Breast epithelium (tissue), 4 donors: ENCODE results near the gene ABCA1. TPM values are rescaled to one million over a fixed set of nuclear protein-coding genes. Genes with fewer than 3 reads are reported as not detected.

Source experiments
- DNase-seq, 2 donors: peaks; one replicate each; pipeline ENCODE4 v3.0.0-alpha.2; 2019; ENCODE audit warnings: low spot score in 2 of 2
- H3K27ac ChIP-seq, 2 donors: fragments of 200-600 bp; sonication (generic) in 1 of 2; one replicate each; pipeline ENCODE4 v1.5.1; 2016 to 2019; ENCODE audit warnings: mild to moderate bottlenecking in 1 of 2
- H3K27me3 ChIP-seq, 2 donors: fragments of 200-600 bp; sonication (generic) in 1 of 2; one replicate each; pipeline versions ENCODE4 v1.5.1 to v1.6.0; 2017 to 2019; ENCODE audit warnings: control low read depth in 1 of 2, mild to moderate bottlenecking in 1 of 2
- H3K36me3 ChIP-seq: fragments of 200-600 bp; one replicate; pipeline ENCODE4 v1.5.1; 2019
- H3K4me1 ChIP-seq, 2 donors: fragments of 200-600 bp; sonication (generic); one replicate each; pipeline ENCODE4 v1.5.1; 2016 to 2019; ENCODE audit warnings: control low read depth in 1 of 2
- H3K4me3 ChIP-seq, 3 donors: fragments of 200-600 bp; sonication (generic); 1 replicate in 2 of 3; 2 replicates in 1 of 3; pipeline ENCODE4 v1.5.1; 2016 to 2019; ENCODE audit warnings: mild to moderate bottlenecking in 3 of 3, moderate library complexity in 2 of 3
- H3K9me3 ChIP-seq, 2 donors: fragments of 200-600 bp; sonication (generic) in 1 of 2; one replicate each; pipeline ENCODE4 v1.5.1; 2016 to 2019; ENCODE audit warnings: control low read depth in 1 of 2
- CTCF ChIP-seq, 3 donors: fragments of 450-650 bp; IDR thresholded peaks; one replicate each; pipeline ENCODE4 v1.5.1; 2016 to 2017; ENCODE audit warnings: antibody characterized with exemption in 3 of 3, mild to moderate bottlenecking in 3 of 3, moderate library complexity in 3 of 3
- POLR2A ChIP-seq: fragments of 450-650 bp; IDR thresholded peaks from one replicate; pipeline ENCODE4 v1.6.1; 2016; ENCODE audit warnings: antibody characterized with exemption, mild to moderate bottlenecking, moderate library complexity
- POLR2AphosphoS5 ChIP-seq, 3 donors: sonication (generic); formaldehyde crosslinking; IDR thresholded peaks; one replicate each; pipeline ENCODE4 v1.6.1; 2017; ENCODE audit warnings: antibody characterized with exemption in 3 of 3
- intact Hi-C: fragments of 100-400 bp; cut with DNase I; formaldehyde crosslinking; loops from one replicate; pipeline ENCODE4 v1.15.1; 2023; ENCODE audit warnings: low total_unique reads
- total RNA-seq, 3 donors: library from RNA; depleted of rRNA; stranded (reverse); fragments of >200 nt; gene quantifications; one replicate each; pipeline ENCODE4 v1.1.0, GENCODE V29; 2016

The ABCA1 gene
- total RNA-seq, 3 donors from 2014 or later, result 57.0 to 100 (median 67.8) TPM

GRCh38 chr9:104779946-104780535 lies 147.9 kb downstream of the ABCA1 start:
- no peaks in the 10 kb centered on the region for H3K36me3 ChIP-seq
- H3K4me3 ChIP-seq, result no peak overlapping the region
- no peaks in the 10 kb centered on the region for H3K4me1 ChIP-seq
- no peaks in the 10 kb centered on the region for H3K9me3 ChIP-seq
- DNase-seq, result no peak
- intact Hi-C loops, result no loop called here
- H3K27ac ChIP-seq, result no peak overlapping the region
- no peaks in the 10 kb centered on the region for H3K27me3 ChIP-seq
- TF ChIP-seq POLR2AphosphoS5 (IDR thresholded peaks at IDR 0.05), result no peak
- TF ChIP-seq CTCF (IDR thresholded peaks at IDR 0.05), result no peak
- TF ChIP-seq POLR2A, result no peak

GRCh38 chr9:104779334-104779733 lies 148.6 kb downstream of the ABCA1 start:
- no peaks in the 10 kb centered on the region for H3K36me3 ChIP-seq
- DNase-seq, result no peak
- intact Hi-C loops, result no loop called here
- H3K27ac ChIP-seq, result no peak overlapping the region
- H3K4me1 ChIP-seq, result no peaks in the 10 kb centered on the region
- no peaks in the 10 kb centered on the region for H3K9me3 ChIP-seq
- no peaks in the 10 kb centered on the region for H3K27me3 ChIP-seq
- TF ChIP-seq CTCF (IDR thresholded peaks at IDR 0.05), result no peak
- TF ChIP-seq POLR2AphosphoS5 (IDR thresholded peaks at IDR 0.05), result no peak
- no peak for TF ChIP-seq POLR2A
- H3K4me3 ChIP-seq, result no peak overlapping the region

GRCh38 chr9:104778802-104779201 lies 149.2 kb downstream of the ABCA1 start:
- Histone ChIP-seq H3K4me3 (no peak overlapping the region), H3K36me3 (no peaks in the 10 kb centered on the region), H3K27me3 (no peaks in the 10 kb centered on the region), H3K27ac (no peak overlapping the region), H3K4me1 (no peaks in the 10 kb centered on the region), H3K9me3 (no peaks in the 10 kb centered on the region)
- TF ChIP-seq POLR2A, result no peak
- no peak for TF ChIP-seq CTCF (IDR thresholded peaks at IDR 0.05)
- no peak for TF ChIP-seq POLR2AphosphoS5 (IDR thresholded peaks at IDR 0.05)
- DNase-seq, result no peak
- intact Hi-C loops, result no loop called here

GRCh38 chr9:104776797-104777196 lies 151.2 kb downstream of the ABCA1 start:
- DNase-seq, result no peak
- no peaks in the 10 kb centered on the region for H3K4me1 ChIP-seq
- no peak for TF ChIP-seq POLR2AphosphoS5 (IDR thresholded peaks at IDR 0.05)
- TF ChIP-seq POLR2A, result no peak
- no peak for TF ChIP-seq CTCF (IDR thresholded peaks at IDR 0.05)
- no peaks in the 10 kb centered on the region for H3K36me3 ChIP-seq
- H3K4me3 ChIP-seq, result no peak overlapping the region
- intact Hi-C loops, result no loop called here
- no peaks in the 10 kb centered on the region for H3K27me3 ChIP-seq
- H3K9me3 ChIP-seq, result no peaks in the 10 kb centered on the region
- H3K27ac ChIP-seq, result no peak overlapping the region

GRCh38 chr9:104775976-104776375 lies 152.0 kb downstream of the ABCA1 start:
- H3K27ac ChIP-seq, result no peak overlapping the region
- no peak overlapping the region for H3K4me3 ChIP-seq
- intact Hi-C loops, result no loop called here
- no peaks in the 10 kb centered on the region for H3K4me1 ChIP-seq
- TF ChIP-seq CTCF (IDR thresholded peaks at IDR 0.05), result no peak
- no peak for TF ChIP-seq POLR2A
- TF ChIP-seq POLR2AphosphoS5 (IDR thresholded peaks at IDR 0.05), result no peak
- no peaks in the 10 kb centered on the region for H3K27me3 ChIP-seq
- DNase-seq, result no peak
- no peaks in the 10 kb centered on the region for H3K9me3 ChIP-seq
- no peaks in the 10 kb centered on the region for H3K36me3 ChIP-seq
